ENCODE results near the gene CPE. TPM values are rescaled to one million over a fixed set of nuclear protein-coding genes. Genes with fewer than 3 reads are reported as not detected.

Gene CPE
- total RNA-seq, 2 experiments from 2014 or later = not detected

- H3K36me3 Mint-ChIP-seq = no peaks in the 10 kb centered on the region
- H3K27ac Mint-ChIP-seq = no peak overlapping the region
- DNase-seq = no peak
- CTCF ChIA-PET = no interaction called here
- H3K4me1 Mint-ChIP-seq = no peaks in the 10 kb centered on the region
- H3K4me3 Mint-ChIP-seq = no peak overlapping the region
- ATAC-seq = no peak
- H3K9me3 Mint-ChIP-seq (ENCODE audit: low read depth) = no peaks in the 10 kb centered on the region
- H3K27me3 Mint-ChIP-seq = peaks cover 22% of the 10 kb centered on the region
Observed at GRCh38 chr4:165393704-165394103, 14.9 kb downstream of the CPE start.

GRCh38 chr4:165394275-165394674 is 15.5 kb downstream of the CPE start:
- DNase-seq (no peak), ATAC-seq (no peak)
- Mint-ChIP-seq H3K4me3 (no peak overlapping the region), H3K4me1 (no peaks in the 10 kb centered on the region), H3K27ac (no peak overlapping the region), H3K36me3 (no peaks in the 10 kb centered on the region), H3K9me3 (ENCODE audit: low read depth) (no peaks in the 10 kb centered on the region), H3K27me3 (peaks cover 21% of the 10 kb centered on the region)
- CTCF ChIA-PET = no interaction called here

- no peak overlapping the region for H3K27ac Mint-ChIP-seq
- peaks cover 17% of the 10 kb centered on the region for H3K27me3 Mint-ChIP-seq
- H3K4me1 Mint-ChIP-seq = no peaks in the 10 kb centered on the region
- no peaks in the 10 kb centered on the region for H3K36me3 Mint-ChIP-seq
- no peak for DNase-seq
- H3K9me3 Mint-ChIP-seq (ENCODE audit: low read depth) = no peaks in the 10 kb centered on the region
- CTCF ChIA-PET = no interaction called here
- no peak overlapping the region for H3K4me3 Mint-ChIP-seq
- ATAC-seq = no peak
Observed at GRCh38 chr4:165398570-165398969, 19.8 kb downstream of the CPE start.

GRCh38 chr4:165402375-165402774 is 23.6 kb downstream of the CPE start:
- no peak overlapping the region for H3K27ac Mint-ChIP-seq
- no peaks in the 10 kb centered on the region for H3K36me3 Mint-ChIP-seq
- no peaks in the 10 kb centered on the region for H3K4me1 Mint-ChIP-seq
- H3K9me3 Mint-ChIP-seq (ENCODE audit: low read depth) = no peaks in the 10 kb centered on the region
- CTCF ChIA-PET = no interaction called here
- peaks cover 16% of the 10 kb centered on the region for H3K27me3 Mint-ChIP-seq
- no peak overlapping the region for H3K4me3 Mint-ChIP-seq
- ATAC-seq (no peak), DNase-seq (no peak)

- no peak for DNase-seq
- CTCF ChIA-PET = no interaction called here
- H3K4me3 Mint-ChIP-seq = no peak overlapping the region
- H3K27me3 Mint-ChIP-seq = peaks cover 16% of the 10 kb centered on the region
- no peaks in the 10 kb centered on the region for H3K4me1 Mint-ChIP-seq
- H3K9me3 Mint-ChIP-seq (ENCODE audit: low read depth) = no peaks in the 10 kb centered on the region
- H3K27ac Mint-ChIP-seq = no peak overlapping the region
- no peak for ATAC-seq
- no peaks in the 10 kb centered on the region for H3K36me3 Mint-ChIP-seq
Observed at GRCh38 chr4:165403048-165403447, 24.2 kb downstream of the CPE start.

- ATAC-seq = no peak
- H3K4me1 Mint-ChIP-seq = no peaks in the 10 kb centered on the region
- H3K27me3 Mint-ChIP-seq = peaks cover 16% of the 10 kb centered on the region
- H3K36me3 Mint-ChIP-seq = no peaks in the 10 kb centered on the region
- no peak for DNase-seq
- no peak overlapping the region for H3K27ac Mint-ChIP-seq
- H3K4me3 Mint-ChIP-seq = no peak overlapping the region
- CTCF ChIA-PET = no interaction called here
- no peaks in the 10 kb centered on the region for H3K9me3 Mint-ChIP-seq (ENCODE audit: low read depth)
Observed at GRCh38 chr4:165403637-165404036, 24.8 kb downstream of the CPE start.

GRCh38 chr4:165404080-165404479 is 25.3 kb downstream of the CPE start:
- DNase-seq = no peak
- ATAC-seq = no peak
- Mint-ChIP-seq H3K27ac (no peak overlapping the region), H3K4me1 (no peaks in the 10 kb centered on the region), H3K36me3 (no peaks in the 10 kb centered on the region), H3K9me3 (ENCODE audit: low read depth) (no peaks in the 10 kb centered on the region), H3K4me3 (no peak overlapping the region), H3K27me3 (peaks cover 16% of the 10 kb centered on the region)
- CTCF ChIA-PET = no interaction called here

GRCh38 chr4:165404696-165405095 is 25.9 kb downstream of the CPE start:
- Mint-ChIP-seq H3K27me3 (peaks cover 16% of the 10 kb centered on the region), H3K36me3 (no peaks in the 10 kb centered on the region), H3K9me3 (ENCODE audit: low read depth) (no peaks in the 10 kb centered on the region), H3K4me3 (no peak overlapping the region), H3K4me1 (no peaks in the 10 kb centered on the region), H3K27ac (no peak overlapping the region)
- DNase-seq = no peak
- no peak for ATAC-seq
- CTCF ChIA-PET = no interaction called here

GRCh38 chr4:165410214-165410613 is 31.4 kb downstream of the CPE start:
- H3K36me3 Mint-ChIP-seq = no peaks in the 10 kb centered on the region
- H3K27ac Mint-ChIP-seq = no peak overlapping the region
- H3K4me1 Mint-ChIP-seq = no peaks in the 10 kb centered on the region
- peaks cover 20% of the 10 kb centered on the region for H3K27me3 Mint-ChIP-seq
- no peak overlapping the region for H3K4me3 Mint-ChIP-seq
- no peak for DNase-seq
- CTCF ChIA-PET = interaction anchor here (0.7 kb wide), 1 partner anchor 212 kb away, joined by 3 read pairs; no protein-coding TSS in a partner anchor
- ATAC-seq = no peak
- H3K9me3 Mint-ChIP-seq (ENCODE audit: low read depth) = no peaks in the 10 kb centered on the region

GRCh38 chr4:165415910-165416309 is 37.1 kb downstream of the CPE start:
- peaks cover 30% of the 10 kb centered on the region for H3K27me3 Mint-ChIP-seq
- H3K36me3 Mint-ChIP-seq = no peaks in the 10 kb centered on the region
- H3K4me3 Mint-ChIP-seq = no peak overlapping the region
- H3K4me1 Mint-ChIP-seq = no peaks in the 10 kb centered on the region
- CTCF ChIA-PET = no interaction called here
- no peak overlapping the region for H3K27ac Mint-ChIP-seq
- DNase-seq = no peak
- H3K9me3 Mint-ChIP-seq (ENCODE audit: low read depth) = no peaks in the 10 kb centered on the region
- no peak for ATAC-seq

- CTCF ChIA-PET = no interaction called here
- no peak for ATAC-seq
Observed at GRCh38 chr4:165418073-165418472, 39.3 kb downstream of the CPE start.

GRCh38 chr4:165425629-165426028 is 46.8 kb downstream of the CPE start:
- H3K9me3 Mint-ChIP-seq (ENCODE audit: low read depth) = no peaks in the 10 kb centered on the region
- H3K4me3 Mint-ChIP-seq = no peak overlapping the region
- H3K27me3 Mint-ChIP-seq = peaks cover 2% of the 10 kb centered on the region
- no peaks in the 10 kb centered on the region for H3K36me3 Mint-ChIP-seq
- no peak for DNase-seq
- H3K27ac Mint-ChIP-seq = no peak overlapping the region
- ATAC-seq = no peak
- peaks cover 8% of the 10 kb centered on the region for H3K4me1 Mint-ChIP-seq
- CTCF ChIA-PET = interaction anchor here (1.0 to 1.3 kb wide), 2 partner anchors 294 to 313 kb away, joined by 3 to 5 read pairs; partner anchors contain the start of gene TMEM192

More at GRCh38 chr4:165418073-165418472, 39.3 kb downstream of the CPE start:
- H3K36me3 Mint-ChIP-seq = no peaks in the 10 kb centered on the region
- H3K4me1 Mint-ChIP-seq = no peaks in the 10 kb centered on the region
- no peak overlapping the region for H3K4me3 Mint-ChIP-seq
- H3K27ac Mint-ChIP-seq = no peak overlapping the region
- H3K9me3 Mint-ChIP-seq (ENCODE audit: low read depth) = no peaks in the 10 kb centered on the region
- no peak for DNase-seq
- H3K27me3 Mint-ChIP-seq = peaks cover 18% of the 10 kb centered on the region

GRCh38 chr4:165426331-165426730 is 47.5 kb downstream of the CPE start:
- no peak overlapping the region for H3K4me3 Mint-ChIP-seq
- no peaks in the 10 kb centered on the region for H3K9me3 Mint-ChIP-seq (ENCODE audit: low read depth)
- ATAC-seq (no peak), DNase-seq (no peak)
- H3K27ac Mint-ChIP-seq = no peak overlapping the region
- H3K27me3 Mint-ChIP-seq = peaks cover 4% of the 10 kb centered on the region
- H3K36me3 Mint-ChIP-seq = no peaks in the 10 kb centered on the region
- H3K4me1 Mint-ChIP-seq = peaks cover 8% of the 10 kb centered on the region
- CTCF ChIA-PET = interaction anchor here (1.0 to 1.3 kb wide), 2 partner anchors 295 to 314 kb away, joined by 3 to 5 read pairs; partner anchors contain the start of gene TMEM192

GRCh38 chr4:165426823-165427222 is 48.0 kb downstream of the CPE start:
- DNase-seq (no peak), ATAC-seq (no peak)
- CTCF ChIA-PET = interaction anchor here (1.3 kb wide), 1 partner anchor 296 kb away, joined by 5 read pairs; no protein-coding TSS in a partner anchor
- Mint-ChIP-seq H3K4me3 (no peak overlapping the region), H3K4me1 (peaks cover 8% of the 10 kb centered on the region), H3K9me3 (ENCODE audit: low read depth) (no peaks in the 10 kb centered on the region), H3K36me3 (no peaks in the 10 kb centered on the region), H3K27me3 (peaks cover 6% of the 10 kb centered on the region), H3K27ac (no peak overlapping the region)

GRCh38 chr4:165428957-165429356 is 50.1 kb downstream of the CPE start:
- Mint-ChIP-seq H3K4me3 (no peak overlapping the region), H3K4me1 (peaks cover 8% of the 10 kb centered on the region), H3K9me3 (ENCODE audit: low read depth) (no peaks in the 10 kb centered on the region), H3K27me3 (peaks cover 15% of the 10 kb centered on the region), H3K36me3 (no peaks in the 10 kb centered on the region), H3K27ac (no peak overlapping the region)
- ATAC-seq (no peak), DNase-seq (no peak)
- CTCF ChIA-PET = no interaction called here
